Activated T-cell treated with anti-CD3 and anti-CD28 coated beads, Interleukin-2, amount 50 U/mL, for 48 hours (primary cell): ENCODE measurements around the gene AP2A2.

Experiments used
- DNase-seq, 2 experiments: peaks; one replicate each; pipeline ENCODE4 v3.0.0-alpha.2; 2020

Gene AP2A2

DNA sequence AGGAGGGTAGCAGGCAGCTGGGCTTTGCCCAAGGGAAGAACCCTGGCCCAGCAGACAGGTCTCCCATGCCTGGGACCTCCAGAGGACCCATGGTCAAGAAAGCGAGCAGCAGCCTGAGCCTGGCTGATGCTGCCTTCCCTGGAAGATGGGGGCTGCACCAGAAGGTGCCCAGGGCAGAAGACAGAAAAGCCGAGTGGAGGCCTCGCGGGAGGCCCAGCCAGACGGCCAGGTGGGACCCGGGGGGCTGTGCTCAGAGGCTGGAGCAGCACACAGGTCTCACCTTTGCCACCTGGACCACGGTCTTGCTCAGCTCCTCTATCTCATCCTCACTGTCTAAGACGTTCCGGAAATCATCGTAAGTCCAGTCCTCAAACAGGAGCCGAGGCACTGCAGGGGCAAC lies 25.9 kb upstream of the AP2A2 start:
- DNase-seq, result no peak

GRCh38 chr11:900545-900944 lies 25.1 kb upstream of the AP2A2 start:
- no peak for DNase-seq

GRCh38 chr11:901452-902061 lies 24.1 kb upstream of the AP2A2 start:
- DNase-seq, result no peak

DNA sequence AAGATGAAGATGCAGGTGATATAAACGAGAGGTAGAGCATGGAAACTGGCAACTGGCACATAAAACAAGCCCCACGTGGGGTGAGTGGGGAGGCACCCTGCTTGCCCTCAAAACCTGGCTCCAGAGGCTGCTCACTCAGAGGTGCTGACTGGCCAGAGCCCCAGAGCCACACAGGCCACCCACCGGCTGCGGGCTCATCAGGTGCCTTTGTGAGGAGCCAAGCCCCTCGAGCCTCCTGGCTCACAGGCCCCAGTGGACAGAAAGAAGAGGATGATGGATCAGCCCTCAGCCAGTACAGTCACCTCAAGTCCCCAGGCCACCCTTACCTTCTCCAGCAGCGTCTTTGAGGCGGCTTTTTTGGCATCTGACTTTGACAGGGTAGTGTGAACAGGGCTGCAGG lies 21.3 kb upstream of the AP2A2 start:
- no peak for DNase-seq

DNA sequence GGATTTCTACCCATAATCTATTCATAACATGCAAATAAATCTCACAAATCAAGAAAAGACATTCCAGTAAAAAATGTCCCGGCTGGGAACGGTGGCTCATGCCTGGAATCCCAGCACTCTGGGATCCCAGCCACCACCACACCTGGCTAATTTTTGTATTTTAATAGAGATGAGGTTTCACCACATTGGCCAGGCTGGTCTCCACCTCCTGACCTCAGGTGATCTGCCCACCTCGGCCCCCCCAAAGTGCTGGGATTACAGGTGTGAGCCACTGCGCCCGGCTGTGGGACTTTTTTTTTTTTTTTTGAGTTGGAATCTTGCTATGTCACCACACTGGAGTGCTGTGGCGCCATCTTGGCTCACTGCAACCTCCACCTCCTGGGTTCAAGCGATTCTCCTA lies 19.7 kb upstream of the AP2A2 start:
- no peak for DNase-seq

- no peak for DNase-seq
These were observed 18.0 kb upstream of the AP2A2 start for GRCh38 chr11:907668-908067.

DNA sequence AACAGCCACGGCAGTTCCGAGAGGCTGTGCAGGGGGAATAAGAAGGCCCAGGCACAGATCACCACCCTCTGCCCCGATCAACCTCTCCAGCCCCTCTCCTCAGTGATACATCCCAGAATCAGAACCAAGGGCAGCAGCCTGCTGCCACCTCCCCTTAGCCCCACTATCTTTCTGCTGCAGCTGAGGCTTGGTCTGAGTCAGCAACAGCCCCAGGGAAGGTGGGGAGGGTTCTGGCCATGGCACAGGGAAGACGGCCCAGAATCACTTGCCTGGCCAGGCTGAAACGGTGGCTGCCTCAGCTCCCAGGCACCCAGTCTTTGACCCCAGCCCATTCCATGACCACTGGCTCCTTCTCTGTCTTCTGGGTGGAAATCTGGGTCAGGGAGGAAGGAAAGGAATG lies 17.4 kb upstream of the AP2A2 start:
- no peak for DNase-seq

- no peak for DNase-seq
These were observed 16.3 kb upstream of the AP2A2 start for GRCh38 chr11:909406-909805.

GRCh38 chr11:910044-910588 lies 15.6 kb upstream of the AP2A2 start:
- no peak for DNase-seq

GRCh38 chr11:910589-911030 lies 15.1 kb upstream of the AP2A2 start, which contains the start of gene CHID1:
CHID1 (minus strand) TSS chr11:910810; CDS start chr11:904816, 5,994 bp downstream.
- peak; percentile 93 to 95 for DNase-seq

DNA sequence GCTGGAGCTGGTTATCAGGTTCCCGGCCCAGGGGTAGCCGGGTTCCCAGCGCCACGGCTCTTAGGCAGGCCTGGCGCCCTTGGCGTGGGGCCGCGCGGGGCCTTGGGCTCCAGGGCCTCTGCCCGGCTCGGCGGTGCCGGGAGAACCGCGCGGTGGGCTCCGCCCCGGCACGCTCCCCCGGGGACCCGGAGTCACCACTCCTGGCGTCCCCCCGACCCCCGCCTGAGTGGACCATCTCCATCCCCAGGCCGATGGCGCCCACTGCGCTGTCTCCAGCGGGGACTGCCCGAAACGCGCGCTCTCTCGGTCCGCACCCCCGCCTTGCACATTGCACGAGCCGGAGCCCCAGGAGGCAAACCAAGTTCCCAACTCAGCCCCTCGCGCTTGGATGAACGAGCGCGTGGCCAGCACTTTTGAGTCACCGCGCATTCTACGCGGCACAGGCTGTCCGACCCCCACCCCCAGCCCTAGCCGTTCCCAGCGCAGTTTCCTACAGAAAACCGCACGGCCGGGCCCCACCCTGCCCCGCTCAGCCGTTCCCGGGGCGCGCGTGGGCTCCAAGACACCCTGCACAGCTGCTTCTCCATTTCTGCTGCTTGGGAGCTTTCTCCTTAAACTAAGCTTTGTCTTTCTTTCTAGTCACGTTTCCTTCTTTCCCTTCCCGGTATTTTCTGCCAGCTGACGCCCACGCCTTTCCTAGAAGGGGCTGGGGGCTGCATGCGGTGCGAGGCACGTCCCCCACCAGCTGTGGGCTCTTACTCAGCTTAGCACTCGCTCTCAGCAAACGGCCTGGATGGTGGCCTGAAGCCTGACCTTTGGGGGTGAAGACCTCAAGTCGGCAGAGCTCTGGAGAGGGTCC lies 14.4 kb upstream of the AP2A2 start:
- peak; percentile 70 to 71 for DNase-seq

GRCh38 chr11:911890-912219 lies 13.8 kb upstream of the AP2A2 start:
- DNase-seq, result no peak

- no peak for DNase-seq
These were observed 13.4 kb upstream of the AP2A2 start for GRCh38 chr11:912266-912665.

DNA sequence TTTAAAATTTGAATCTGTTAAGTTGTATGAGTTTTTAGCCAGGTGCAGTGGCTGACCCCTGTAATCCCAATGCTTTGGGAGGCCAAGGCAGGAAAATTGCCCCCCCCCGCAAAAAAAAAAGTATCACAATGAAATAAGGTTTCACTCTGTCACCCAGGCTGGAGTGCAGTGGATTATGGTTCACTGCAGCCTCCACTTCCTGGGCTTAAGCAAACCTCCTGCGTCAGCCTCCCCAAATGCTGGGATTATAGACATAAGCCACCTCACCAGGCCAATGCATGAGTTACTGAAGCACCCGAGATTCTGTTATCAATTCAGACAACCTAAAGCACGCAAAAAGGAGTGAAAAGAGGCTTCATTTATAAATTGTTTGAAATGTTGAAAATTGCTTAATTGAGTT lies 12.6 kb upstream of the AP2A2 start:
- no peak for DNase-seq

GRCh38 chr11:914204-914603 lies 11.5 kb upstream of the AP2A2 start:
- DNase-seq, result no peak

DNA sequence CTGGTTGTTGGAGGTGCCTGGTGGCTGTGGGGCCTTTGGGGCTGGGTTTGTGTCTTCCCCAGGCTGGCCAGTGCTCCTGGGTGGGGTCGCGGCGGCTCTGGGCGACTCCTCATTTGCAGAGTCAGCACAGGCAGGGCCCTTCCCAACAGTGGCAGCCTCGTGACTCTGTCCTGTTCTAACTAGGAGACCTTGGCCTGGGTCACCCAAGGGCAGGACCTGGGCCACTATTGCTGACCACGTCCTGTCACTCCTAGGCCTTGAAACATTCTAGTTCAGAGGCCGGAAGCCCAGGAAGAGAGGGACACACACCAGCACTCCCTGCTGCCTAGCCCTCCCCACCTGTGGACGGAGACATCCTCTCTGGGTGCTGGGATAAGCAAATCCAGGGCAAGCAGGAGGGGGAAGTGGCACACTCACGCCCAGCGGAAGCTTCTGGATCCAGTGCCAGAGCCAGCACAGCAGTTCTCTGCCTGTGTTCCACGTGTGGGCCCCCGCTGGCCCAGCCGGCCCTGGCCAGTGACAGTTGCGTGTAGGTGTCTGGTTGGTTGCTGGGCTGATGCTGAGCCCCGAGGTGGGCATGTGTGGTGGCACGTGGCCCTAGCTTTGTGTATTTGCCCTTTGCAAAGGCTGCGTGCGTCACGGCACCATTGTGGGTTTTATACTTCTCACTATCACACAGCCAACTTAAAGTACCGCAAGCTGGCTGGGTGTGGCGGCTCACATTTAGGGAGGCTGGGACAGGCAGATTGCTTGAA lies 10.7 kb upstream of the AP2A2 start:
- no peak for DNase-seq

DNA sequence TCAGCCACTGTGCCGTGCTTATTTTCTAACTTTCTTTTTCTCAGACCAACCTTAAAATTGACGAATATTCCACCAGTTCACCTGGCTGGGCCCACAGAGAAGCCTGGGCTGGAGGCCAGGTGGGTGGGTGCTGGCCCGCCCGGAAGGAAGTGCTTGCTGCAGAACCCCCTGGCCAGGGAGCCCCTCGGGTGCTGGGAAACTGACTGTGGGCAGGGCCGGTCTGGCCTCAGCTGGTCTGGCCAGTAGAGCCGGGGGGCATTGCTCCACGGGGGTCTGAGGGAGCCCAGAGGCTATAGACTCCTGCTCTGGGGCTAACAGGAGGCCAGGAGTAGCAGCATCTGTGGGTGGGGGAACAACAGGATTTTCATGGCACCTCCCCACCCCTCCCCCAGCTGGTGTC lies 8.2 kb upstream of the AP2A2 start:
- DNase-seq, result no peak

DNA sequence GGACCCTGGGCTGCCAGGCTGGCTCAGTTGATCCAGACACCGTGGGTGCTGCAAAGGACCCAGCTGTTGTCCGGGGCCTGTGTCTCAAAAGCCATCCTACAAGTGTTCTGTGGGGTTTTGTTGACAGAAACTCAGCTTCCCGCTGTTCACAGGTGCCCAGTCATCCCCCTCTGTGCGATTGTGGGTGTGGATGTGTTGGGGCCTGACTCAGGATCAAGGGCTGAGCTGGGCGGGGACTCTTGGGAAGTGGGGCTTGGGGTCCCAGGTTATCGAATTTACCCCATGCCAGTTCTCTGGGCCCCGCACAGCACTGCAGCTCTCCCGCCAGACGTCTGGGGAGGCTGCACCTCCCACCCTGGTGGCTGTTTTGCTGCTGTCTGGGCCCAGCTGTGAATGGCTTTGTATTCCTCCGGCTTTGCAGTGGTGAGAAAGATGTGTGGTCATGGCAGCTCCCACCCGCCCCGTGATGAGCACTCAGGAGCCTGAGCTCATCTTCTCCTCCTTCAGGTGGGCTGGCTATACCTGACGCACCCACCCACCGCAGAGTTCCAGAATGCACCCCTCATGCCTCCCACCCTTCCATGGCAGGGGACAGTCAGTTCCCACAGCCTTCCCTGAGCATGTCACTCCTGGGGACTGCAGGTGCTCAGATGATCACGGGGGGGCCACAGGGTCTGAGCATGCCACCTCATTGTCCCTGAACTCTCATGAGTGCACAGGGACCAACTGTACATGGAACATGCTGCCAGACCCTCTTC lies 3.6 kb upstream of the AP2A2 start:
- DNase-seq, result no peak

- no peak for DNase-seq
These were observed 1.8 kb upstream of the AP2A2 start for GRCh38 chr11:923691-924405.

DNA sequence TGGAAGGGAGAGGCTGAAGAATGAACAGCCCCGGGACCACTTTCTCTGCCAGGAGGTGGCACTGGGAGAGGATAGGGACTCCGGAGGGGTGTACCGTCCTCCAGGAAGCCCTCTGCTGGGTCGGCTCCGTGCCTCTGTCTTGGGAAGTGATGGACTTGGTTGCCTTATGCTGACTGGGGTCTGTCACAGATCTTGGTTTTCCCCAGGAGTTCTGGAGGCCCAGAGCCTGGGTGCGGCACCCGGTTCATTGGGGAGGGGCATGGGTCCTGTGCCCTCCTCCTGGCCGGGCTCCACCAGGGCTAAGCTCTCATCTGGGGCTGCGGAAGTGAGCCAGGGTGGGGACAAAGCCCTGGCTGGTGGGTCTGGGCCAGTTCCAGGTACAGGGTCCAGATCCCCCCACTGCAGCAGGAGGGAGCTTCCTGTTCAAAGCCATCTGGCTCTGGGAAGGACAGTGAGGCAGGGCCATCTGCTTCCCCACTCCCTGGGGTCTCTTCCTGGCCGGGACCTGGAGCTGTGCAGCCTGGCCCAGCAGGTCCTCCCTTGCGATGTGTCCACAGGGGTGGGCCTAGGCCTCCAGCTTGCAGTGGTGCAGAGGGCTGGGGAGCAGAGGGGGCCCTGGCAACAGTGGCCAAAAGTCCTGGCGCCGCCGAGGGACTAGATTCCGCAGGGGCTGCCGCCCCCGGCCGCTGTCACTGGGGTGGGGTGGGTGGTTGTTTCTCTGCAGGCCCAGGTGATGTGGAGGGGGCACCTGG lies 1.1 kb upstream of the AP2A2 start:
- DNase-seq, result no peak

- no peak for DNase-seq
These were observed 543 bp upstream of the AP2A2 start for GRCh38 chr11:925158-925495.
